HepG2 (cell line): ENCODE measurements around the gene CAST.

ENCODE experiments used
- TFE3 ChIP-seq: IDR thresholded peaks from 2 replicates; pipeline ENCODE4 v1.6.1; 2016
- XRCC5 ChIP-seq: fragments of 200-400 bp; formaldehyde crosslinking; optimal IDR thresholded peaks from 2 replicates; pipeline ENCODE3; 2017; ENCODE audit warnings: mild to moderate bottlenecking, low read length

- no peak for TF ChIP-seq XRCC5
- no peak for TF ChIP-seq TFE3 (CRISPR knock-in tag)
Observed at GRCh38 chr5:96814041-96814440, 151.9 kb downstream of the CAST start.
